ENCODE data around the gene PERP. TPM values are rescaled to one million over a fixed set of nuclear protein-coding genes. Genes with fewer than 3 reads are reported as not detected.

PERP gene
- total and polyA plus RNA-seq, 2 donors from 2014 or later = 24.8 to 48.1 TPM

GRCh38 chr6:138116661-138116999 is 9.4 kb upstream of the PERP start:
- TF ChIP-seq CTCF (IDR thresholded peaks at IDR 0.05; ENCODE audit: borderline replicate concordance, extremely low read depth, insufficient read depth) = no peak
- intact Hi-C loops (cut with DNase I) = loop anchor here (10.0 kb wide), 1 partner anchor 112 kb away; no protein-coding TSS in a partner anchor
- FAIRE-seq (no peak), DNase-seq (no peak)
- Histone ChIP-seq H3K9me3 (ENCODE audit: control insufficient read depth in 2 of 3, insufficient read depth in 1 of 3, low read length in 3 of 3) (no peaks in the 10 kb centered on the region), H3K4me1 (ENCODE audit: control insufficient read depth in 2 of 3, insufficient read depth in 2 of 3, low read depth in 1 of 3, low read length in 3 of 3) (no peaks in the 10 kb centered on the region), H3K9ac (ENCODE audit: low read length in 3 of 3) (no peak overlapping the region), H3K36me3 (ENCODE audit: control insufficient read depth in 2 of 3, insufficient read depth in 3 of 3, low read length in 3 of 3) (no peaks in the 10 kb centered on the region), H3K27ac (ENCODE audit: low read depth in 2 of 2, low read length in 2 of 2) (no peak overlapping the region), H3K27me3 (ENCODE audit: control insufficient read depth, insufficient read depth, low read length) (no peaks in the 10 kb centered on the region), H3K4me3 (ENCODE audit: low read length in 3 of 3) (no peak overlapping the region)

GRCh38 chr6:138115877-138116660 is 8.8 kb upstream of the PERP start:
- Histone ChIP-seq H3K4me1 (ENCODE audit: control insufficient read depth in 2 of 3, insufficient read depth in 2 of 3, low read depth in 1 of 3, low read length in 3 of 3) (no peaks in the 10 kb centered on the region), H3K27me3 (ENCODE audit: control insufficient read depth, insufficient read depth, low read length) (no peaks in the 10 kb centered on the region), H3K4me3 (ENCODE audit: low read length in 3 of 3) (no peak overlapping the region), H3K27ac (ENCODE audit: low read depth in 2 of 2, low read length in 2 of 2) (no peak overlapping the region), H3K9me3 (ENCODE audit: control insufficient read depth in 2 of 3, insufficient read depth in 1 of 3, low read length in 3 of 3) (no peaks in the 10 kb centered on the region), H3K9ac (ENCODE audit: low read length in 3 of 3) (no peak overlapping the region), H3K36me3 (ENCODE audit: control insufficient read depth in 2 of 3, insufficient read depth in 3 of 3, low read length in 3 of 3) (no peaks in the 10 kb centered on the region)
- TF ChIP-seq CTCF (IDR thresholded peaks at IDR 0.05; ENCODE audit: borderline replicate concordance, extremely low read depth, insufficient read depth) = peak; percentile 85
- intact Hi-C loops (cut with DNase I) = loop anchor here (10.0 kb wide), 1 partner anchor 111 kb away; no protein-coding TSS in a partner anchor
- DNase-seq (peak; percentile 46 to 87 (median 76)), FAIRE-seq (peak; percentile 71)

GRCh38 chr6:138115201-138115600 is 8.0 kb upstream of the PERP start:
- no peak for TF ChIP-seq CTCF (IDR thresholded peaks at IDR 0.05; ENCODE audit: borderline replicate concordance, extremely low read depth, insufficient read depth)
- intact Hi-C loops (cut with DNase I) = loop anchor here (10.0 kb wide), 1 partner anchor 110 kb away; no protein-coding TSS in a partner anchor
- Histone ChIP-seq H3K9me3 (ENCODE audit: control insufficient read depth in 2 of 3, insufficient read depth in 1 of 3, low read length in 3 of 3) (no peaks in the 10 kb centered on the region), H3K4me1 (ENCODE audit: control insufficient read depth in 2 of 3, insufficient read depth in 2 of 3, low read depth in 1 of 3, low read length in 3 of 3) (no peaks in the 10 kb centered on the region), H3K4me3 (ENCODE audit: low read length in 3 of 3) (no peak overlapping the region), H3K27me3 (ENCODE audit: control insufficient read depth, insufficient read depth, low read length) (no peaks in the 10 kb centered on the region), H3K36me3 (ENCODE audit: control insufficient read depth in 2 of 3, insufficient read depth in 3 of 3, low read length in 3 of 3) (no peaks in the 10 kb centered on the region), H3K9ac (ENCODE audit: low read length in 3 of 3) (no peak overlapping the region), H3K27ac (ENCODE audit: low read depth in 2 of 2, low read length in 2 of 2) (no peak overlapping the region)
- DNase-seq (peak in 2 of 5 donors; percentile 9 to 35), FAIRE-seq (no peak)
